Caco-2 (cell line): ENCODE results near the gene EFNA3. TPM values are rescaled to one million over a fixed set of nuclear protein-coding genes. Genes with fewer than 3 reads are reported as not detected.

Experiments used
- BruUV-seq: library from RNA; stranded (reverse); fragments of 400-500 nt; replicated peaks from 2 replicates; lab custom pipeline; 2021; lab: Mats Ljungman, UMichigan
- CTCF ChIA-PET: fragments of 300-600 bp; sonication (Branson Sonifier 250); formaldehyde crosslinking; loops from one replicate; lab custom pipeline; 2022; ENCODE audit warnings: antibody characterized with exemption; lab: Charles Lee
- POLR2A ChIA-PET: fragments of 300-600 bp; sonication (Branson Sonifier 250); formaldehyde crosslinking; loops from one replicate; lab custom pipeline; 2022; ENCODE audit warnings: antibody characterized with exemption; lab: Charles Lee
- DNase-seq, 2 experiments: peaks; one replicate each; pipeline versions ENCODE4 v3.0.0 to v3.0.0-alpha.2; 2020 to 2022
- H3K27me3 ChIP-seq: replicated peaks from 2 replicates; pipeline ENCODE4 v1.6.0; 2011; ENCODE audit warnings: low read length; ENCODE audit not compliant: control insufficient read depth, insufficient read depth
- H3K36me3 ChIP-seq: 2 replicates; pipeline ENCODE4 v1.5.1; 2011; ENCODE audit warnings: low read length; ENCODE audit not compliant: control insufficient read depth, insufficient read depth
- H3K4me1 ChIP-seq: fragments of 250-450 bp; sonication (Bioruptor Pico); 2 replicates; pipeline ENCODE4 v1.5.1; 2020; ENCODE audit warnings: mild to moderate bottlenecking
- H3K4me3 ChIP-seq: 2 replicates; pipeline ENCODE4 v1.5.1; 2011; ENCODE audit warnings: low read depth, mild to moderate bottlenecking, control low read depth, low read length
- H3K9me3 ChIP-seq: fragments of 250-450 bp; sonication (Bioruptor Pico); 2 replicates; pipeline ENCODE4 v1.5.1; 2020; ENCODE audit warnings: mild to moderate bottlenecking, moderate library complexity
- H3K27ac Mint-ChIP-seq: one replicate; pipeline ENCODE4 v1.8.0; 2022; ENCODE audit warnings: mixed read lengths; ENCODE audit not compliant: unreplicated experiment
- H3K27me3 Mint-ChIP-seq: one replicate; pipeline ENCODE4 v1.8.0; 2022; ENCODE audit warnings: mixed read lengths; ENCODE audit not compliant: insufficient read depth, unreplicated experiment
- H3K36me3 Mint-ChIP-seq: one replicate; pipeline ENCODE4 v1.8.0; 2022; ENCODE audit warnings: mild to moderate bottlenecking, mixed read lengths; ENCODE audit not compliant: insufficient read depth, unreplicated experiment
- H3K4me1 Mint-ChIP-seq: one replicate; pipeline ENCODE4 v1.8.0; 2022; ENCODE audit warnings: low read depth, mixed read lengths; ENCODE audit not compliant: unreplicated experiment
- H3K4me3 Mint-ChIP-seq: one replicate; pipeline ENCODE4 v1.8.0; 2022; ENCODE audit warnings: mild to moderate bottlenecking, moderate library complexity, mixed read lengths; ENCODE audit not compliant: unreplicated experiment
- H3K9me3 Mint-ChIP-seq: one replicate; pipeline ENCODE4 v1.8.0; 2022; ENCODE audit warnings: mixed read lengths; ENCODE audit not compliant: unreplicated experiment
- CTCF ChIP-seq, 2 experiments: fragments of 200-600 bp in 1 of 2; IDR thresholded peaks; 1 replicate in 1 of 2; 2 replicates in 1 of 2; pipeline versions ENCODE4 v1.5.1 to v1.8.0; 2011 to 2022; ENCODE audit warnings: antibody characterized with exemption in 1 of 2, control low read depth in 1 of 2, inconsistent platforms in 1 of 2, low read depth in 1 of 2, low read length in 1 of 2, mild to moderate bottlenecking in 1 of 2, moderate library complexity in 1 of 2; ENCODE audit not compliant: insufficient read depth in 1 of 2, severe bottlenecking in 1 of 2, unreplicated experiment in 1 of 2
- intact Hi-C: fragments of 100-400 bp; cut with micrococcal nuclease; formaldehyde crosslinking; loops from one replicate; pipeline ENCODE4 v1.10.0; 2022; ENCODE audit not compliant: unreplicated experiment
- total RNA-seq: library from RNA; stranded (reverse); gene quantifications from 2 replicates; pipeline ENCODE4 v1.2.3, GENCODE V29; 2022

The EFNA3 gene
- total RNA-seq, 1 experiment from 2014 or later: 3.5 TPM

GRCh38 chr1:155083865-155084721, 5.5 kb downstream of the EFNA3 start:
- Mint-ChIP-seq H3K36me3 (peaks cover 14% of the 10 kb centered on the region), H3K27me3 (peaks cover 17% of the 10 kb centered on the region), H3K9me3 (no peaks in the 10 kb centered on the region), H3K4me3 (peak overlapping the region; percentile 94), H3K4me1 (peaks cover 15% of the 10 kb centered on the region), H3K27ac (peak overlapping the region; percentile 83)
- Histone ChIP-seq H3K9me3 (no peaks in the 10 kb centered on the region), H3K27me3 (0 out of 2 replicates have a peak, but pooled peaks cover 5% of the 10 kb centered on the region), H3K36me3 (no peaks in the 10 kb centered on the region), H3K4me1 (peaks cover 33% of the 10 kb centered on the region), H3K4me3 (peak overlapping the region; percentile 64)
- BruUV-seq: no TSS peak
- no peak for DNase-seq
- POLR2A ChIA-PET: interaction anchor here (0.7 to 1.4 kb wide), 3 partner anchors 33 to 94 kb away, joined by 3 to 9 read pairs (median 7); partner anchors contain the start of genes ADAM15 and KRTCAP2
- CTCF ChIA-PET: interaction anchor here (0.6 to 2.5 kb wide), 19 partner anchors 8 to 1251 kb away, joined by 3 to 39 read pairs (median 5); partner anchors contain the start of genes ADAM15, EFNA1, EFNA4 and KRTCAP2
- intact Hi-C loops: loop anchor here (1.0 to 10.0 kb wide), 6 partner anchors 14 to 419 kb away; partner anchors contain the start of genes EFNA4, KCNN3 and ZBTB7B
- TF ChIP-seq CTCF (IDR thresholded peaks at IDR 0.05; ENCODE audit: insufficient read depth in 1 of 2, low read depth in 1 of 2, low read length in 1 of 2, severe bottlenecking in 1 of 2, unreplicated experiment in 1 of 2): no peak

- TF ChIP-seq CTCF (IDR thresholded peaks at IDR 0.05; ENCODE audit: insufficient read depth in 1 of 2, low read depth in 1 of 2, low read length in 1 of 2, severe bottlenecking in 1 of 2, unreplicated experiment in 1 of 2): peak; percentile 86 to 91
- H3K9me3 Mint-ChIP-seq: no peaks in the 10 kb centered on the region
- peak; percentile 93 to 96 for DNase-seq
- peaks cover 14% of the 10 kb centered on the region for H3K36me3 Mint-ChIP-seq
- H3K27me3 Mint-ChIP-seq: peaks cover 11% of the 10 kb centered on the region
- ChIA-PET CTCF (interaction anchor here (0.5 to 2.5 kb wide), 31 partner anchors 9 to 1252 kb away, joined by 3 to 39 read pairs (median 5); partner anchors contain the start of genes ADAM15, EFNA1, EFNA4 and FLAD1), POLR2A (interaction anchor here (0.7 to 1.4 kb wide), 5 partner anchors 34 to 111 kb away, joined by 3 to 9 read pairs (median 6); partner anchors contain the start of genes ADAM15 and KRTCAP2)
- intact Hi-C loops: loop anchor here (1.0 to 10.0 kb wide), 6 partner anchors 15 to 420 kb away; partner anchors contain the start of genes EFNA4, KCNN3 and ZBTB7B
- Histone ChIP-seq H3K4me3 (peak overlapping the region; percentile 64), H3K9me3 (no peaks in the 10 kb centered on the region), H3K4me1 (peaks cover 28% of the 10 kb centered on the region), H3K36me3 (no peaks in the 10 kb centered on the region), H3K27me3 (0 out of 2 replicates have a peak, but pooled peaks cover 2% of the 10 kb centered on the region)
- no TSS peak for BruUV-seq
- H3K4me3 Mint-ChIP-seq: peak overlapping the region; percentile 94
- peaks cover 8% of the 10 kb centered on the region for H3K4me1 Mint-ChIP-seq
- H3K27ac Mint-ChIP-seq: peak overlapping the region; percentile 83
Measured at GRCh38 chr1:155084722-155085503, 6.3 kb downstream of the EFNA3 start.
